Stimulated activated CD4-positive, alpha-beta T cell treated with anti-CD3 and anti-CD28 coated beads, Interleukin-1b, Interleukin-23, amount 100 ng/mL, for 1 hour (primary cell): ENCODE measurements around the gene SIDT1.

Source experiments
- DNase-seq, 2 donors: peaks; one replicate each; pipeline ENCODE4 v3.0.0-alpha.2; 2020; ENCODE audit warnings: low read depth in 2 of 2

The SIDT1 gene

GRCh38 chr3:113545594-113545993, 13.2 kb downstream of the SIDT1 start:
- no peak for DNase-seq

DNA sequence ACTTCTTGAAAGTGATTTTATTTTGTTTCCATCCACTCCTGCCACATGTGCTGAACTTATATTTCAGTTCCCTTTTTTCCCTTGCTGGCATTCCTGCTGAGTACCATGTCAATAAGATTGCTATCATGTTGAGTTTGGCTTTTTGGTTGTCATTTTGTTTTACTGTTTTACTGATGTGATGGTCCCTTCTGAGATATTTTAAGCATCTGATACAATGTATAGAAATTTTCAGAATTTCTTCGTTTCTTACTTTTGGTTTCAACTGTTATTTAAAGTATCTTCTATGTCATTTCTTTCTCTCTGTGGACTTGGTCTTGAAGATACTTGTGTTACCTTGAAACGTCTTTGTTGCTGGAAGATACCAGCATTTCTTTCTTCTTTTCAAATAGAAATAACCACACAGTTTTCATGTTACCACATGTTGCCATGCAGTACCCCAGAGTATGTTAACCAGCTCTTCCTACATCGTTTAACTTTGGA, 14.1 kb downstream of the SIDT1 start:
- DNase-seq = no peak

- DNase-seq = no peak
Measured at GRCh38 chr3:113548501-113548900, 16.1 kb downstream of the SIDT1 start.

GRCh38 chr3:113551820-113552219, 19.5 kb downstream of the SIDT1 start:
- no peak for DNase-seq

GRCh38 chr3:113552851-113553250, 20.5 kb downstream of the SIDT1 start:
- no peak for DNase-seq

GRCh38 chr3:113555138-113555537, 22.8 kb downstream of the SIDT1 start:
- no peak for DNase-seq

- DNase-seq = no peak
Measured at GRCh38 chr3:113556316-113556945, 24.1 kb downstream of the SIDT1 start.

- DNase-seq = no peak
Measured at GRCh38 chr3:113556946-113557335, 24.6 kb downstream of the SIDT1 start.

DNA sequence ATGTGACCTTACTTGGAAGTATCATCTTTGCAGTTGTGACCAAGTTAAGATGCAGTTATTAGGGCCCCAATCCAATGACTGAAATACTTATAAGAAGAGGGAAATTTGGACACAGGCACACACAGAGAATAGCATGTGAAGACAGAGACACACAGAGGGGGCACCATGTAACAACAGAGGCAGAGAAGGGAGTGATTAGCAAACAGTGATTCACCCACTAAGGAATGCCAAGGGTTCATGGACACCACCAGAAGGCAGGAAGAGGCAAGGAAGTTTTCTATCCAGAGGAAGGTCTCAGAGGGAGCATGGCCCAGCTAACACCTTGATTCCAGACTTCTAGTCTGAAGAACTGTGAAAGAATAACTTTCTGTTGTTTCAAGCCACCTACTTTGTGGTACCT, 25.0 kb downstream of the SIDT1 start:
- DNase-seq = no peak

- no peak for DNase-seq
Measured at GRCh38 chr3:113559009-113559408, 26.7 kb downstream of the SIDT1 start.

- no peak for DNase-seq
Measured at GRCh38 chr3:113560271-113560670, 27.9 kb downstream of the SIDT1 start.

DNA sequence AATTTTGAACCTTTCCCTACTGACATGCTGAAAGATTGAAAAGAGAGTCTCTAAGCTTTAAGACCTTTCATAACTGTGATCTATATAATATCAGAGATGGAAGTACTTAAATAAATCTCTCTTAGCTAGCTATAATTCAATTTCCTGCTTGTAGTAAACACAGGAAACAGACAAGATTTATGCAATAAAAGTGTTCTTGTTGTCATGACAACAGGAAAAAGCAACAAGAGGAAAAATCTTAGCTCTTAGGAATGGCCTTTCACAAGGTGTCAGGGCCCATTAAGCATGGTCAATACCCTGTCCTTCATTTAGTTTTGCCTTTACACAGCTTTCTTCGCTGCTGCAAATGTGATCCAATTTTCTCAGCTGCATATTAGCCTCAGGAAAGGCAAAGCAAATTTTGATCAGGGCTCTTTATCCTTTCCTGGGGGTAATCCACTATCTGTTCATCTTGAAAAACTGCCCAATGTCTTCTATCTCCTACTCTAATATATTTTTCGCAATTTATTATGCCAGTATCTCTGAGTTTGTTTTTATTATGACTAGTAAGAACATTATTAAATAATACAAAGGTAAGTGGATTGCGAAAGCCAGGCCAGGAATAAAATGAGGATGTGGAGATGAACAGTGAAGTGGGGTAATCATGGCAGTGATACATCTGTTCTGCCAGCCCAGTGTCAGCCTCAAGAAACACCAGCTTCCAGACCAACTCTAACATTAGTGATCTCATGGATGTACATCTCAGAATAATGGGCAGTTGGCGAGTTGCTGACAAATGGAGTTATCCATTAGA, 28.7 kb downstream of the SIDT1 start:
- DNase-seq = no peak

- DNase-seq = no peak
Measured at GRCh38 chr3:113565555-113565954, 33.2 kb downstream of the SIDT1 start.

- DNase-seq = no peak
Measured at GRCh38 chr3:113570158-113570557, 37.8 kb downstream of the SIDT1 start.

DNA sequence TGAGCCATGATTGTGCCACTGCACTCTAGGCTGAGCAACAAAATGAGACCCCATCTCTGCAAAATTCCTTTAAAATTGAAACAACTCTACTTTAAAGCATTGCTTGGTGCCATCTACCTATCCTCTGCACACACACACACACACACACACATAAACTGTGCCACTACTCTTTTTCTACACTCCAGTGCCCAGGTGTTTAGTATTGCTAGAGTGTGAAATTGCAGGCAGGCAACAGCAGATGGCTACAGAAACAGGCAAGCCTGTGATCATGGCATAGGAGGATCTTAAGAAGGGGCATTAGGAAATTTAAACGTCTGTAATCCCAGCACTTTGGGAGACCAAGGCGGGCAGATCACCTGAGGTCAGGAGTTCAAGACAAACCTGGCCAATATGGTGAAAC, 39.0 kb downstream of the SIDT1 start:
- no peak for DNase-seq

GRCh38 chr3:113573728-113574127, 41.4 kb downstream of the SIDT1 start:
- no peak for DNase-seq

- DNase-seq = no peak
Measured at GRCh38 chr3:113574213-113574612, 41.9 kb downstream of the SIDT1 start.

GRCh38 chr3:113575206-113575605, 42.9 kb downstream of the SIDT1 start:
- no peak for DNase-seq

GRCh38 chr3:113585228-113585627, 52.9 kb downstream of the SIDT1 start:
- no peak for DNase-seq

GRCh38 chr3:113585720-113586119, 53.4 kb downstream of the SIDT1 start:
- no peak for DNase-seq

DNA sequence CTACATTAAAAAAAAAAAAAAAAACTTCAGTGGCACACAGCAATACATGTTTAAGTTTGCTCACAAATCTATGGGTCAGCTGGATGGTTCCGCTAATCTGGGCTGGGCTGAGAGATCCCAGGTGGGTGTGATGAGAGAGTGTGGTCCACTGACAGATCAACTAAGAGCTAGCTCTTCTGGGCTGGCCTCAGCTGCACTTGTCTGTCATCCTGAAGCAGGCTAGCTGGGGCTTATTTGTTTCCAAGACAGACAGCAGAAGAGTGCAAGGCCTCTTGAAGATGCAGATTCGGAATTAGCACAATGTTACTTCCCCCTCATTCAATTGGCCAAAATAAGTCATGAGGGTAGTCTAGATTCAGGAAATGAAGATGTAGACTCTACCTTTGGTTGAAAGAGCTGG, 56.5 kb downstream of the SIDT1 start:
- DNase-seq = no peak

GRCh38 chr3:113589971-113590370, 57.6 kb downstream of the SIDT1 start:
- no peak for DNase-seq

DNA sequence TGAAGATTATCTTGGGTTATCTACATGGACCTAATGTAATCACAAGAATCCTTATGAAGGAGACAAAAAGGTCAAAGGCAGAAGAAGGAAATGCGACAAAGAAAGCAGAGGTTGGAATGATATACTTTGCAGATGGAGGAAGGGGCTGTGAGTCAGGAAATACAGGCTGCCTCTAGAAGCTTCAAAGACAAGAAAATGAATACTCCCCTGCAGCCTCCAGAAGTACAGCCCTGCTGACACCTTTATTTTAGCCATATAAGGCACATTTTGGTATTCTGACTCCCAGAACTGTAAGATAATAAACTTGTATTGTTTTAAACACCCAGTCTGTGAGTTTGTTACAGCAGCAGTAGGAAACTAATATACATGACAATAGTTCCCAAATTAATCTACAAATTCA, 58.6 kb downstream of the SIDT1 start:
- DNase-seq = no peak
